ENCODE measurements around the gene ASTE1. TPM values are rescaled to one million over a fixed set of nuclear protein-coding genes. Genes with fewer than 3 reads are reported as not detected.

Gene ASTE1
- total and polyA plus RNA-seq, 9 of the 15 experiments (the other 6 are each of a cell fraction or from before 2014, with no cell fraction given): 3.5 to 12.1 (median 6.9) TPM

GRCh38 chr3:131004603-131005002, 22.0 kb downstream of the ASTE1 start (continued):
- TF ChIP-seq CHD7 (IDR thresholded peaks at IDR 0.05; ENCODE audit: low read depth, low read length) (no peak), ZFP1 (CRISPR knock-in tag; IDR thresholded peaks at IDR 0.05) (no peak), ZKSCAN8 (CRISPR knock-in tag; IDR thresholded peaks at IDR 0.05) (no peak), CTCF (IDR thresholded peaks at IDR 0.05 in 2 of 3, conservative IDR thresholded peaks at IDR 0.05 in 1 of 3; ENCODE audit: insufficient read depth in 2 of 3, low read depth in 1 of 3, low read length in 3 of 3) (no peak), CEBPZ (IDR thresholded peaks at IDR 0.05; ENCODE audit: borderline replicate concordance, low read depth, low read length) (no peak), DNMT1 (IDR thresholded peaks at IDR 0.05) (no peak), TFAM (CRISPR knock-in tag; conservative IDR thresholded peaks at IDR 0.05) (no peak), PHTF2 (CRISPR knock-in tag; IDR thresholded peaks at IDR 0.05) (no peak), JUNB (CRISPR knock-in tag; conservative IDR thresholded peaks at IDR 0.05) (no peak)

Data from K562 (cell line).